Smooth muscle cell of the umbilical artery (primary cell): ENCODE measurements around the gene GZF1. TPM values are rescaled to one million over a fixed set of nuclear protein-coding genes. Genes with fewer than 3 reads are reported as not detected.

Experiments
- total RNA-seq: library from RNA; depleted of rRNA; stranded (reverse); fragments of >200 nt; gene quantifications from 2 replicates; pipeline ENCODE4 v1.2.3, GENCODE V29; 2014

Gene GZF1
- 22.6 and 25.5 TPM in 2 replicates for total RNA-seq

GRCh38 chr20:23361476-23362391, at the start of gene GZF1:
TSS of gene GZF1 (plus strand) at chr20:23362182. CDS start at chr20:23364384, 2,202 bp downstream.

DNA sequence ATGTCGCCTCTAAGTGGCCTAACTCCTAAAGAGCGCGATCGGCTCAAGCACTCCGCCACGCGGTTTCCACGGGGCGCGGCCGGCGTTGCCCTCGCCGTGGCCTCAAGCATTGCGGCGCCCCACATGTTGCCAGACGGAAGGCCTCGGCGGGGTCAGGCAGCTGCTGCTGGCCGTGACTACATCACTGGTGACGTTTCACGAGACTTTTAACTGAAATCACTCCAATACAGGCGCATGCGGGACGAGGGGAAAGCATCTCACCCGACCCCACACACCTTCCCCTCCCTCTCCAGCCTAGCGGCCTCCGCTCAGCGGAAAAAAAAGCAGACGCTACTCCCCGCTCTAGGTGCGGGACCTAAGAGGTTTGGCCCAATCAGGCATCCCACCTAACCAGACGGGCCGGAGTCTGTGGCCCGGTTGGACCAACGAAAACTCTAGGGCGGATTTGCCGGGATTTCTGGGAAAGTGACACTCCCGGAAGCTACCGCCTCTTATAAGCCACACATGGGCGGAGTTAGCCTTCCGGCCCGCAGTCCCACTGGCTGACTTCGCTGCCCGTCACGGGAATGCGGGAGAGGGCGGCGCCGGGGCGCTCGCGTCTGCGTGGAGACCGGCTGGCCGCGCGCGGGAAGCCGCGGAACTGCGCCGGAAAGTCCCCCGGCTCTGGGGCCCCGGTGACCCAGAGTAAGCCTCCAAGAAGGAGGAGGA, 11.6 kb upstream of the GZF1 start, which contains the start of gene NXT1:
Gene NXT1 (plus strand): TSS at position 596 of the 708 bp plus-strand sequence. CDS start 3,251 bp downstream, outside the sequence.

DNA sequence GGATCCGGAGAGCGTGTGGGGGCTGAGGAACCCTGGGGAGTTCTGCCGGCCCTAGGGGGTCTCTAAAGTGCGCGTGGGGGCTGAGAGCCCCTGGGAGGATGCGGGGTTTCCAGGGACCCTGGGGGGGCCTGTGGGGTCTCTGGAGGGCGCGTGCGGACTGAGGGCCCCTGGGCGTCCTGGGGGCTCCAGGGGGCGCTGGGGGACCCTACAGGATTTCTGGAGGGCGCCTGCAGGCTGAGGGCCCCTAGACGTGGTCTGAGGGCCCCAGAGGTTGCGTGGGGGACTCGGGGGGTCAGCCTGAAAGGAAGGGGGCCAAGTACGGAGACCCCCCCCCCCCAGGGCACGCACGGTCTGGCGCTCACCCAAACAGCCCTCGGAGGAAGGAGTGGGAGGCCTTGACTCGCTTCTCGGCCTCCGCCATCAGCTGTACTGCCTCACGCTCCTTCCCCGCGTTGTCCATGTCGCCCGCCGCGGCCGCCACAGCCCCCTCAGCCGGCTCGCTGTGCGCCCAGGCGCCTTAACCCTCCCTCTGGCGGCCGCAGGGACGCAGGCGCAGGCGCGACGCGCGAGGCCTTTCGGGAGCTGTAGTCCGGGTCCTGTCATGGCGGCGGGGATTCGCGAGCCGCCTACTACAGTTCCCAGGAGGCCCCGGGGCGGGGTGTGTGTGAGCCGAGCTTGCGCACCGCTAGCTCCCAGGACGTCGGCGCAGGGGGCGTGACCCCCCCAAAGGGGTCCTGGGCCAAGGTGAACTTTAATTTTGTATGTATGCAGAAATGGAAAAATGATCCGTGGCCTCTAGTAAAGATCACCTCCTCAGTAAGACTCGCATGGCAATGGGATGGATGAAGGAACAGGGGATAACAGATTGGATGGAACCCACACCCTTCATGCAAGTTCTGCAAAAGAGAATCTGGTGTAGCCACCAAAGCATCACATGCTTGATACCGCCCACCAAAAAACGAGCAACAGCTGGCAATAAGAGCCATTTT, 59.3 kb downstream of the GZF1 start, which contains the start of gene NAPB:
Gene NAPB (minus strand): TSS at position 546 of the 989 bp plus-strand sequence. CDS start 86 bp downstream, at position 460.

Other genes starting within 250 kb of the GZF1 start
- 20.1 and 20.2 TPM in 2 replicates for gene NXT1, start 11.4 kb upstream of the GZF1 start, total RNA-seq
- gene NAPB, start 59.3 kb downstream of the GZF1 start, total RNA-seq, result 14.0 and 14.5 TPM in 2 replicates
- gene CSTL1, start 77.5 kb downstream of the GZF1 start, total RNA-seq, result not detected in 2 replicates
- not detected in 2 replicates for gene CST11, start 90.7 kb downstream of the GZF1 start, total RNA-seq
- gene CST8, start 128.9 kb downstream of the GZF1 start, total RNA-seq, result not detected in 2 replicates
- gene CST9L, start 206.3 kb downstream of the GZF1 start, total RNA-seq, result not detected in 2 replicates
- not detected in 2 replicates for gene CST9, start 243.7 kb downstream of the GZF1 start, total RNA-seq